Measurements from ENCODE around the gene CDX2. TPM values are rescaled to one million over a fixed set of nuclear protein-coding genes. Genes with fewer than 3 reads are reported as not detected.
A peak's percentile ranks its signal among the peaks of the same experiment; 100 is the strongest.

The CDX2 gene
- total RNA-seq, 1 experiment from 2014 or later = not detected

GRCh38 chr13:27975564-27976361, 6.6 kb upstream of the CDX2 start:
- Histone ChIP-seq H4K20me1 (ENCODE audit: insufficient read depth, low read depth, low read length) (no peaks in the 10 kb centered on the region), H3K9ac (ENCODE audit: low read length) (no peak overlapping the region), H3K79me2 (ENCODE audit: low read length) (no peaks in the 10 kb centered on the region), H3K9me2 (replicated peaks; ENCODE audit: insufficient read depth, low read length) (no peaks in the 10 kb centered on the region), H3K36me3 (ENCODE audit: insufficient read depth, low read length) (no peaks in the 10 kb centered on the region), H3K4me2 (ENCODE audit: low read depth, low read length, poor library complexity, severe bottlenecking) (no peak overlapping the region), H3K4me3 (ENCODE audit: low read length) (no peak overlapping the region), H3K27ac (ENCODE audit: low read length) (no peak overlapping the region), H2AFZ (ENCODE audit: low read length) (no peak overlapping the region), H3K27me3 (ENCODE audit: low read length) (no peaks in the 10 kb centered on the region), H3K4me1 (ENCODE audit: low read length) (no peaks in the 10 kb centered on the region), H3K9me3 (ENCODE audit: low read length) (no peaks in the 10 kb centered on the region)
- DNase-seq = peak; percentile 20

GRCh38 chr13:27973961-27974662, 5.0 kb upstream of the CDX2 start:
- DNase-seq = peak; percentile 4
- H3K27ac ChIP-seq (ENCODE audit: low read length) = no peak overlapping the region
- H3K4me2 ChIP-seq (ENCODE audit: low read depth, low read length, poor library complexity, severe bottlenecking) = no peak overlapping the region
- H3K36me3 ChIP-seq (ENCODE audit: insufficient read depth, low read length) = no peaks in the 10 kb centered on the region
- H3K9me3 ChIP-seq (ENCODE audit: low read length) = no peaks in the 10 kb centered on the region
- H2AFZ ChIP-seq (ENCODE audit: low read length) = no peak overlapping the region
- no peak overlapping the region for H3K9ac ChIP-seq (ENCODE audit: low read length)
- H3K79me2 ChIP-seq (ENCODE audit: low read length) = no peaks in the 10 kb centered on the region
- no peak overlapping the region for H3K4me3 ChIP-seq (ENCODE audit: low read length)
- H4K20me1 ChIP-seq (ENCODE audit: insufficient read depth, low read depth, low read length) = no peaks in the 10 kb centered on the region
- no peaks in the 10 kb centered on the region for H3K27me3 ChIP-seq (ENCODE audit: low read length)
- H3K4me1 ChIP-seq (ENCODE audit: low read length) = no peaks in the 10 kb centered on the region
- no peaks in the 10 kb centered on the region for H3K9me2 ChIP-seq (replicated peaks; ENCODE audit: insufficient read depth, low read length)

GRCh38 chr13:27973291-27973690, 4.2 kb upstream of the CDX2 start:
- Histone ChIP-seq H3K4me2 (ENCODE audit: low read depth, low read length, poor library complexity, severe bottlenecking) (no peak overlapping the region), H3K9me2 (replicated peaks; ENCODE audit: insufficient read depth, low read length) (no peaks in the 10 kb centered on the region), H3K4me3 (ENCODE audit: low read length) (no peak overlapping the region), H3K9me3 (ENCODE audit: low read length) (no peaks in the 10 kb centered on the region), H4K20me1 (ENCODE audit: insufficient read depth, low read depth, low read length) (no peaks in the 10 kb centered on the region), H3K27me3 (ENCODE audit: low read length) (no peaks in the 10 kb centered on the region), H3K4me1 (ENCODE audit: low read length) (no peaks in the 10 kb centered on the region), H3K36me3 (ENCODE audit: insufficient read depth, low read length) (no peaks in the 10 kb centered on the region), H3K9ac (ENCODE audit: low read length) (no peak overlapping the region), H3K79me2 (ENCODE audit: low read length) (no peaks in the 10 kb centered on the region), H3K27ac (ENCODE audit: low read length) (no peak overlapping the region), H2AFZ (ENCODE audit: low read length) (no peak overlapping the region)
- DNase-seq = peak; percentile 2

- Histone ChIP-seq H4K20me1 (ENCODE audit: insufficient read depth, low read depth, low read length) (no peaks in the 10 kb centered on the region), H3K4me1 (ENCODE audit: low read length) (no peaks in the 10 kb centered on the region), H3K36me3 (ENCODE audit: insufficient read depth, low read length) (no peaks in the 10 kb centered on the region), H3K9me2 (replicated peaks; ENCODE audit: insufficient read depth, low read length) (no peaks in the 10 kb centered on the region), H3K4me2 (ENCODE audit: low read depth, low read length, poor library complexity, severe bottlenecking) (no peak overlapping the region), H3K79me2 (ENCODE audit: low read length) (no peaks in the 10 kb centered on the region), H2AFZ (ENCODE audit: low read length) (no peak overlapping the region), H3K9me3 (ENCODE audit: low read length) (no peaks in the 10 kb centered on the region), H3K4me3 (ENCODE audit: low read length) (no peak overlapping the region), H3K9ac (ENCODE audit: low read length) (no peak overlapping the region), H3K27me3 (ENCODE audit: low read length) (no peaks in the 10 kb centered on the region), H3K27ac (ENCODE audit: low read length) (no peak overlapping the region)
- DNase-seq = no peak
Measured at GRCh38 chr13:27972478-27972820, 3.3 kb upstream of the CDX2 start.

- Histone ChIP-seq H3K9ac (ENCODE audit: low read length) (no peak overlapping the region), H3K4me3 (ENCODE audit: low read length) (no peak overlapping the region), H3K4me1 (ENCODE audit: low read length) (no peaks in the 10 kb centered on the region), H3K9me3 (ENCODE audit: low read length) (no peaks in the 10 kb centered on the region), H3K79me2 (ENCODE audit: low read length) (no peaks in the 10 kb centered on the region), H3K4me2 (ENCODE audit: low read depth, low read length, poor library complexity, severe bottlenecking) (no peak overlapping the region), H2AFZ (ENCODE audit: low read length) (no peak overlapping the region), H3K9me2 (replicated peaks; ENCODE audit: insufficient read depth, low read length) (no peaks in the 10 kb centered on the region), H3K27me3 (ENCODE audit: low read length) (no peaks in the 10 kb centered on the region), H3K36me3 (ENCODE audit: insufficient read depth, low read length) (no peaks in the 10 kb centered on the region), H3K27ac (ENCODE audit: low read length) (no peak overlapping the region), H4K20me1 (ENCODE audit: insufficient read depth, low read depth, low read length) (no peaks in the 10 kb centered on the region)
- DNase-seq = peak; percentile 22
Measured at GRCh38 chr13:27971776-27972477, 2.8 kb upstream of the CDX2 start.

GRCh38 chr13:27971236-27971645, 2.1 kb upstream of the CDX2 start:
- H3K9me3 ChIP-seq (ENCODE audit: low read length) = no peaks in the 10 kb centered on the region
- no peaks in the 10 kb centered on the region for H3K36me3 ChIP-seq (ENCODE audit: insufficient read depth, low read length)

GRCh38 chr13:27970382-27971235, 1.5 kb upstream of the CDX2 start:
- Histone ChIP-seq H3K9me3 (ENCODE audit: low read length) (no peaks in the 10 kb centered on the region), H3K27ac (ENCODE audit: low read length) (no peak overlapping the region), H3K9me2 (replicated peaks; ENCODE audit: insufficient read depth, low read length) (no peaks in the 10 kb centered on the region), H2AFZ (ENCODE audit: low read length) (no peak overlapping the region), H3K27me3 (ENCODE audit: low read length) (no peaks in the 10 kb centered on the region), H4K20me1 (ENCODE audit: insufficient read depth, low read depth, low read length) (no peaks in the 10 kb centered on the region), H3K79me2 (ENCODE audit: low read length) (no peaks in the 10 kb centered on the region), H3K4me3 (ENCODE audit: low read length) (no peak overlapping the region), H3K4me2 (ENCODE audit: low read depth, low read length, poor library complexity, severe bottlenecking) (no peak overlapping the region), H3K4me1 (ENCODE audit: low read length) (no peaks in the 10 kb centered on the region), H3K9ac (ENCODE audit: low read length) (no peak overlapping the region), H3K36me3 (ENCODE audit: insufficient read depth, low read length) (no peaks in the 10 kb centered on the region)
- DNase-seq = no peak

More at GRCh38 chr13:27971236-27971645, 2.1 kb upstream of the CDX2 start:
- no peaks in the 10 kb centered on the region for H3K4me1 ChIP-seq (ENCODE audit: low read length)
- H3K4me3 ChIP-seq (ENCODE audit: low read length) = no peak overlapping the region
- no peaks in the 10 kb centered on the region for H3K9me2 ChIP-seq (replicated peaks; ENCODE audit: insufficient read depth, low read length)
- H3K27ac ChIP-seq (ENCODE audit: low read length) = no peak overlapping the region
- H2AFZ ChIP-seq (ENCODE audit: low read length) = no peak overlapping the region
- no peaks in the 10 kb centered on the region for H3K27me3 ChIP-seq (ENCODE audit: low read length)
- H3K79me2 ChIP-seq (ENCODE audit: low read length) = no peaks in the 10 kb centered on the region
- DNase-seq = no peak
- H3K9ac ChIP-seq (ENCODE audit: low read length) = no peak overlapping the region
- no peak overlapping the region for H3K4me2 ChIP-seq (ENCODE audit: low read depth, low read length, poor library complexity, severe bottlenecking)
- H4K20me1 ChIP-seq (ENCODE audit: insufficient read depth, low read depth, low read length) = no peaks in the 10 kb centered on the region
